NCI-H524 (cell line): ENCODE data around the gene WWP2.
"Not testable (repeated sequence)": the region's sequence is repeated elsewhere in the genome, so short reads cannot be mapped to it uniquely, and the experiment has no call there.

Experiments
- DNase-seq, 2 experiments: peaks; one replicate each; lab custom pipeline; 2025; lab: John Stamatoyannopoulos, UW

The WWP2 gene

GRCh38 chr16:69745959-69746358, 16.2 kb upstream of the WWP2 start:
- no peak for DNase-seq

- peak in 1 of 2 experiments; percentile 17 for DNase-seq
Observed at GRCh38 chr16:69747115-69747514, 15.0 kb upstream of the WWP2 start.

- no peak for DNase-seq
Observed at GRCh38 chr16:69748694-69749345, 13.3 kb upstream of the WWP2 start.

DNA sequence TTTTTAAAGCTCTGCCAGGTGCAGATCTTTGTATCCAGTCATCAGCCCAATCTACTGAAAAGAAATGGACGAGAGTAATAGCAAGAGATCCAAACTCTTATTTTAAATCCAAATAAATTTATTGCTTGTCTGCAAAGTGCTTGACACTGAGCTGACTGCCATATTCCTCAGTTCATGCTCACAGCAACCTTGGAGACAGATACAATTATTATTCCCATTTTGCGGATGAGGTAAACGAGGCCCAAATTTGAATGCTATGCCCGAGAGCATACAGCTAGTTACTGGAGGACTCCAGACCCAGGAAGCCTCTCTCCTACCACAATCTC, 8.0 kb upstream of the WWP2 start:
- DNase-seq: no peak

DNA sequence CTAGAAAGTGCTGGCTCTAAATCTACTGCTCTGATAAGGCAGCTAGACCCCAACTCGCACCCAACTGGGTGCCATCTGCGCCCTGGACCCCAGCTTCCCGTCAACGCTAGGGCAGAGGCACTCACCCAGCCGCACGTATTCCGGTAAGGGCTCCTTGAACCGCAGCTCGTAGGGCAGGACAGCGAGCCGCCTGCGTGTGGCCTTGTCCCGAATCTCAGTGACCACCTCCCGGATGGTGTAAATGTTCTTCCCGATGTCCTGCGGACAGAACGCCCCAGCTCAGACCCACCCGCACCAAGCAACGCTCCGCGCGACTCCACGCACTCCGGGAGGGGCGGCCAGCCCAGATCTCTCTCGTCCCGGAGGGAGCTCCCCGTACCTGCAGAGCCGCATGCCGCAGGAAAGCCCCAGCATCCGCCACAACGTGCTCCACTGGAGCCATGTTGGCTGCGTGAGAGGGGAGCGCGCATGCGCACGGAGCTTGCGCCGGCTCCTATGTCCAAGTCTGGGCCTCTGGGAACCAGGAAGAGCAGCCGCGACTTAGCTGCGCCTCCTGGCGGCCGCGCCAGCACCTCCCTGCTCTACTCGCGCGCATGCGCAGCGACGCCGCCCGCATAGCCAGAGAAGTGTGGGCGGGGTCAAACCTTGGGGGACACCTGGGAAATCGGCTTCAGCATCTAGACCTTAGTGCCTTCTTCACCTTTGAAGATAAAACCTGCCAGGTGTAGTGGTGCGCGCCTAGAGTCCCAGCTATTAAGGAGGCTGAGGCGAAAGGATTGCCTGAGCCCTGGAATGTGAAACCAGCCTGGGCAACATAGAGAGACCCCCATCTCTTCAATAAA, 7.4 kb upstream of the WWP2 start, which contains the start of gene NOB1:
NOB1 (minus strand) TSS at position 458 of the 842 bp plus-strand sequence; CDS start at position 442, 16 bp downstream.
- DNase-seq: peak; percentile 94 to 97

DNA sequence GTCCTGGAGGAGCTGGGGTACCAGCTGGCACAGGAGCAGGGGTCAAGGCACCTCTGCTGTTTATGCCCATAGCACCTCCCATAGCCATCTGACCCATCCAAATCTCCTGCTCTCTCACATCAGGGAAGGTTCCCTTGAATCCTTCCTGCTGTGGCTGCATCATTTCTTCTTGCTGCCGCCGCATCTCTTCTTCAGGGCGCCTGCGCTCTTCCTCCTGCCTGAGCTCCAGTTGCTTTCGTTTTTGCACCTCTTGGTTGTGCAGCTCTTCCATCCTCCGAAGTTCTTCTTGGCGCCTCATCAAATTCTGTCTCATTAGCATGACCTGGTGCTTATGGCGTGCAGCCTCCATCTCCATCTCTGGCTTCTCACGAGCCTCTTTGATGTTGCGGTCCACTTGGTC, 5.4 kb upstream of the WWP2 start:
- no peak for DNase-seq

DNA sequence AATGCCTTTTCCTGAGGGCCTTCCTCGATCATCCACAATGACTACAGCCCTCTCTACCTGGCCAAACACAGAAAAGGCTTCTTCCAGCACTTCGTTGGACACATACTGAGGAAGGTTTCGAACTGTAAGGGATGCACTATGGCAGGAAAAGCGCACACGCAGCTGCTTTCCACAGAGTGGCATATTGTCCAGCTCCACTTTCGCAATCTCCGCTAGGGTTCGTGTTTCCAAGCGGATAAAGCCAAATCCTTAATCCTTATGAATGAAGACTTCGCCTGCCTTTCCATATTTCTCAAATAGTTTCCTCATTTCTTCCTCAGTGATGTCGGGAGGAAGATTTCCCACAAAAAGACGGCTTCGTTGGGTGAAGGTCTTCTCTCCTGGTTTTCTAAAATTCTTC, 4.8 kb upstream of the WWP2 start:
- DNase-seq: not testable (repeated sequence)

DNA sequence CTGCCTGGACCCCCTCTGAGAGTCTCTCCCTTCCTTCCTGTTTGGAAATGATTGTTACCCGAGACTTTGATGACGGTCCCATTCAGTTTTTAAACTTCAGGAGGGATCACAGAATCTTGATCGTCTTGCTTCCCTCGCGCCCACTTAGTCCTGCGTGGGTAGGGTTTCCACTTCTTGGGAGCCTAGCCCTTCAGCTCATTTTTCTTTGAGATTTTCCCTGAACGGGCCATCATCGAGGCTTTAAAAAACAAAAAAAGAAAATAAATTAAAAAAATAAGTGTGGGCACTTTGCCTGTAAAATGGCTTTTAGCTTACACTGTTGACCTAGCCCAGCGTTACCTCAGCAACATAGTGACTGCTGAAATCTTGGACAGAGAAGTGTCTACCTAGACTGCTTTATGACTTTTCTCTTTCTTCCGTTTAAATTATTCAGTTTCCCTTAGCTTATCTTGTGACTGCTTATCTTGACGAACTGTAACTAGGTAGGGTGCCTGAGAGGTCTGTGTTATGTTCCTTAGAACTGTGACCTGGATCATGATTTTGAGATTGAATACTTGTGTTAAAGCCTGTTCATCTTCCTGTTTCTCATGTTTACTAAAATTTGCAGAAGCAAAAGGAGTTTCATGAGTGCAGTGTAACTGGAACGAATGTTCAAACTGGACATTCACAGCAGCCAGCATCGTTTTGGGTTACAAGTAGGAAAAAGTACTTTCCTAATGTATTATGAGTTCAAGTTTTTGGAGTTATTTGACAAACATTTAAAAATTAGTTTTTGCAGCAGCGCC, 874 bp downstream of the WWP2 start:
- DNase-seq: no peak

DNA sequence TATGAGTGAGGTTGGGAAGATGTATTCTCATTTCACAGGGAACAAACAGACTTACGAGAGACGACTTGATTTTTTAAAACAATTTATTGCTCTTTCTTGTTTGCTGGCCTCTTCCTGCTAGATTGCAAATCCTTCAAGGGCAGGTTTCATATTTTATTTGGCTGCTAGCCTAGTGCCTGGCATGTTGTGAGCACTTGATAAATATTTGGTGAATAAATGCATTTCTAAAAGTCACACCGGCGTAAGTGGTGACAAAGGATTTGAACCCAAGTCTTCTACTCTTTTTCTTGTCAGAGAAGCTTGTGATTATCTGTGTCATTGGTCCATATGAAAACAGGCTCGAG, 1.4 kb downstream of the WWP2 start:
- no peak for DNase-seq

DNA sequence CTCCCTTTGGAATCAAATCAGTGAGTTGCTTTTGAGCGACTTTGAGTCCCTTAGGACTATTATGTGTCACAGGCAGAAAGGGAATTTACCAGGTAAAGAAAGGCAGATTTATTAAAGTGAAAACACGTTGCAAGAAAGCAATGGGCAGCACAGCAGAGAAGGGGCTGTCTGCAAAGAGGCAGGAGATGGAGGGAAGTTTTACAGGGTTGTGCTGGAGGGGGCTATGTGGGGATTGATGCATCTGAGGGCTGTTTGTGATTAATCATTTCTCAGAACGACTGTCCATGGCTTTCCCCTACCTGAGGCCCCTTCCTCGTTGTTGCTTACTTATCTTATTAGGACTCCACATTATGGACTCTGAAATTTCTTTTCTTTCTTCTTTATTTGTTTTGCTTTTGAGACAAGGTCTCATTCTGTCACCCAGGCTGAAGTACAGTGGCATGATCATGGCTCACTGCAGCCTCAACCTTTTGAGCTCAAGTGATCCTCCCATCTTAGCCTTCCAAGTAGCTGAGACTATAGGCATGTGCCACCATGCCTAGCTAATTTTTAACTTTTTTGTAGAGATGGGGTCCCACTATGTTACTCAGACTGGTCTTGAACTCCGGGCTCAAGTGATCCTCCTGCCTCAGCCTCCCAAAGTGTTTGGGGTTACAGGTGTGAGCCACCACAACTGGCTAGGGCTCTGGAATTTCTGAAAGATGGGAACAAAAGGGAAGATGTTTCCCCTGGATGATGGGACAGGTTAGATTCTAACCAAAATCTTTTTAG, 5.5 kb downstream of the WWP2 start:
- no peak for DNase-seq

GRCh38 chr16:69768666-69769065, 6.5 kb downstream of the WWP2 start:
- DNase-seq: no peak

DNA sequence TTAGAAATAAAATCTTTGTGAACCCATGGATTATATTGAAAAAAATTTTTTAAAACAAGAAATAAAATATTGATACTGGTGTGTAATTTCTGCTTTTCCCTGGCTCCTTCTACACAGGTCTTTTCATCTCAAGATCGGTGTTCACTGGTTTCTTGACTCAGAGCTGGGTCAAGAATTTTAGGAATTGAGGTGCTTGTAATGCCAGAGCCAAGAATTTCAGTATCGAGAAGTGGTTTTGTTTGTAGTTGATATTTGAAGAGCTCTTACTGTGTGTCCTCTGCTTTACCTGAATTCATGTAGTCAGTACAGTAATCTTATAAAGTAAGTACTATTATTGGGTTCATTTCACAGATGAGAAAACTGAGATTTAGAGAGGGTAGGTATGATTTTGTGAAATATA, 7.3 kb downstream of the WWP2 start:
- no peak for DNase-seq

GRCh38 chr16:69771651-69771967, 9.5 kb downstream of the WWP2 start:
- DNase-seq: no peak

- no peak for DNase-seq
Observed at GRCh38 chr16:69773260-69773947, 11.3 kb downstream of the WWP2 start.

DNA sequence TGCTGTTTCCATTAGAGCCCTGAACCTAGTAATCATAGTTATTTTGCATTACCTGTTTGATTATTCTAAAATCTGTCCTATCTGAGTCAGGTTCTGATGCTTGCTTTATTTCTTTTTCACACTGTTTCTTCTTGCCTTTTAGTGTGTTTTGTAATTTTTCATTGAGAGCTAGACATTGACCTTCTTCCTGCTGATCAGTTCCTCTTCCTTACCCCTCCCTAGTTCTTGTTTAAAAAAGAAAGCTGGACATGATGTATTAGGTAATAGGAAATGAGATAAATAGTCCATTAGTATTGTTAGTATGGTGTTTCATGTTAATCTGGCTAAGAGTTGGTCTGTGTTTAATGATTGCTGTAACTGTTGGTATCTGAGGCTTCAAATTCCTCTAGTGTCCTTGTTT, 13.4 kb downstream of the WWP2 start:
- DNase-seq: no peak

- no peak for DNase-seq
Observed at GRCh38 chr16:69779724-69780123, 17.6 kb downstream of the WWP2 start.

DNA sequence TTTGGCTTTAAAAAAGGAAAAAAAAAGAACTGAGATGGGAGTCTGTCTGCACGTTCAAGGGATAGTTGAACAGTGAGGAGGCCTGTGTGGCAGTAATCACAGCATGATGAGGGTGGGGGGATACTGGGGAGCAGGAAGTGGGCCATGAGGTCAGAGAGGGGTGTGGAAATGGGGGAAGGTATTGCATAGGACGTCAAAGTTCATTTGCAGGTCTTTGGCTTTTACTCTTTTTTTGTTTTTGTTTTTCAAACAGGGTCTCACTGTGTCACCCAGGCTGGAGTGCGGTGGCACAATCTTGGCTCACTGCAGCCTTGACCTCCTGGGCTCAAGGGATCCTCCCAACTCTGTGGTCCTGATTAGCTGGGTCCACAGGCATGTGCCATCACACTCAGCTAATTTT, 19.0 kb downstream of the WWP2 start:
- no peak for DNase-seq

GRCh38 chr16:69784586-69784985, 22.5 kb downstream of the WWP2 start:
- DNase-seq: no peak

- no peak for DNase-seq
Observed at GRCh38 chr16:69787883-69788282, 25.8 kb downstream of the WWP2 start.

GRCh38 chr16:69791391-69791847, 29.3 kb downstream of the WWP2 start:
- DNase-seq: not testable (repeated sequence)

DNA sequence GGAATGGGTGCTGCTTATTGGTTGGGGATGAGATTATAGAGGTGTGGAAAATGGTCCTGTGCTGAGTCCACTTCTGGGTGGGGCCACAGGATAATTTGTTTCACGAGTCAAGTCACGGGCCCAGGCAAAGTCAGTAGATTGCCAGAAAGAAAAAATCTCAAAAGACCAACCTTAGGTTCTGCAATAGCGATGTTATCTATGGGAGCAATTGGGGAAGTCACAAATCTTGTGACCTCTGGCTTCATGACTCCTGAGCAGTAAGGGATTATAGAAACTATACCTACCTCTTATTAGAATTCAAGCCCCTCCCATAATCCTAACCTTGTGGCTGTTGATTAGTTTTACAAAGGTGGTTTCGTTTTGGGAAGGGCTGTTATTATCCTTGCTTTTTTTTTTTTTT, 31.4 kb downstream of the WWP2 start:
- no peak for DNase-seq

GRCh38 chr16:69794486-69794885, 32.4 kb downstream of the WWP2 start:
- DNase-seq: no peak
